GM18498 (cell line): Measurements from ENCODE around the gene ABCE1.

Experiments
- ATAC-seq: cut with Tn5 transposase; IDR thresholded peaks from one replicate; pipeline ENCODE4 v1.9.1; 2021; ENCODE audit warnings: mild to moderate bottlenecking, moderate library complexity; ENCODE audit not compliant: unreplicated experiment

ABCE1 gene

GRCh38 chr4:145097821-145098674 lies at the start of gene ABCE1, which contains the start of gene ANAPC10:
Gene ABCE1 (plus strand): TSS chr4:145098311. CDS start chr4:145104413, 6,102 bp downstream.
Gene ANAPC10 (minus strand): TSS chr4:145098196. CDS start chr4:145096099, 2,097 bp downstream.
- ATAC-seq = peak; percentile 83

- no peak for ATAC-seq
These were observed 49.3 kb upstream of the ABCE1 start for GRCh38 chr4:145048817-145049216.

GRCh38 chr4:145049241-145049640 lies 48.9 kb upstream of the ABCE1 start:
- ATAC-seq = no peak

GRCh38 chr4:145055533-145056257 lies 42.4 kb upstream of the ABCE1 start:
- no peak for ATAC-seq

- ATAC-seq = no peak
These were observed 41.6 kb upstream of the ABCE1 start for GRCh38 chr4:145056325-145057130.

- no peak for ATAC-seq
These were observed 39.9 kb upstream of the ABCE1 start for GRCh38 chr4:145058256-145058655.

- ATAC-seq = peak; percentile 65
These were observed 36.7 kb upstream of the ABCE1 start for GRCh38 chr4:145061318-145061920.

GRCh38 chr4:145066063-145066501 lies 32.0 kb upstream of the ABCE1 start:
- ATAC-seq = no peak

- ATAC-seq = no peak
These were observed 28.8 kb upstream of the ABCE1 start for GRCh38 chr4:145069361-145069760.

GRCh38 chr4:145071560-145071959 lies 26.6 kb upstream of the ABCE1 start:
- no peak for ATAC-seq

- no peak for ATAC-seq
These were observed 22.2 kb upstream of the ABCE1 start for GRCh38 chr4:145075742-145076468.

- no peak for ATAC-seq
These were observed 21.6 kb upstream of the ABCE1 start for GRCh38 chr4:145076469-145076855.

GRCh38 chr4:145081756-145082155 lies 16.4 kb upstream of the ABCE1 start:
- no peak for ATAC-seq

GRCh38 chr4:145083891-145084605 lies 14.1 kb upstream of the ABCE1 start:
- ATAC-seq = no peak

- no peak for ATAC-seq
These were observed 7.7 kb upstream of the ABCE1 start for GRCh38 chr4:145090380-145090779.

- no peak for ATAC-seq
These were observed 4.5 kb upstream of the ABCE1 start for GRCh38 chr4:145093638-145094037.

GRCh38 chr4:145097331-145097820 lies 735 bp upstream of the ABCE1 start:
- ATAC-seq = peak; percentile 5

GRCh38 chr4:145098675-145099037 lies 545 bp downstream of the ABCE1 start:
- ATAC-seq = peak; percentile 15

- no peak for ATAC-seq
These were observed 1.5 kb downstream of the ABCE1 start for GRCh38 chr4:145099653-145100052.
